K562 (cell line): ENCODE measurements around the gene PRPSAP2. TPM values are rescaled to one million over a fixed set of nuclear protein-coding genes. Genes with fewer than 3 reads are reported as not detected.

Source experiments
- DDX20 ChIP-seq: fragments of 450-650 bp; IDR thresholded peaks from 2 replicates; pipeline ENCODE4 v1.6.1; 2016; ENCODE audit warnings: missing genetic modification characterization, low read depth, mild to moderate bottlenecking, missing compliant biosample characterization, moderate library complexity
- FOXM1 ChIP-seq, 2 experiments: fragments of 450-650 bp in 1 of 2; sonication (generic) in 1 of 2; formaldehyde crosslinking in 1 of 2; IDR thresholded peaks; 2 replicates each; pipeline versions ENCODE4 v1.6.1 to v1.9.0; 2017 to 2022; ENCODE audit warnings: low read depth in 2 of 2, mild to moderate bottlenecking in 2 of 2, missing genetic modification reagents in 1 of 2, moderate library complexity in 1 of 2
- HMGN3 ChIP-seq: IDR thresholded peaks from 2 replicates; pipeline ENCODE4 v1.6.1; 2011; ENCODE audit warnings: borderline replicate concordance, low read depth, mild to moderate bottlenecking, mixed read lengths, low read length; ENCODE audit not compliant: insufficient read length; ENCODE audit errors: extremely low read depth
- RUNX1 ChIP-seq: sonication (generic); IDR thresholded peaks from 2 replicates; pipeline ENCODE4 v1.6.1; 2016; ENCODE audit warnings: antibody characterized with exemption, low read depth
- XRCC4 ChIP-seq: IDR thresholded peaks from one replicate; pipeline ENCODE4 v1.6.1; 2011; ENCODE audit not compliant: insufficient read depth, insufficient read length; ENCODE audit errors: extremely low read depth
- ZBTB17 ChIP-seq: fragments of 450-650 bp; formaldehyde crosslinking; IDR thresholded peaks from 2 replicates; pipeline ENCODE4 v1.4.0; 2020; ENCODE audit warnings: mild to moderate bottlenecking
- ZNF224 ChIP-seq: sonication (generic); formaldehyde crosslinking; IDR thresholded peaks from 2 replicates; pipeline ENCODE4 v1.8.0; 2022; ENCODE audit warnings: mild to moderate bottlenecking, missing genetic modification reagents
- polyA plus RNA-seq, 8 experiments: library from polyadenylated mRNA; depleted of rRNA in 4 of 8; stranded (reverse) in 5 of 8; unstranded in 3 of 8; fragments of >200 nt; fragmentation: Nextera tagmentation in 2 of 8; fragmentation: Illumina TruSeq in 1 of 8; extraction: Ambion mirVana in 2 of 8; extraction: Trizol in 1 of 8; gene quantifications; 2 replicates each; pipeline versions ENCODE4 v1.2.1 to v1.2.3, GENCODE V29; 2011 to 2014; ENCODE audit warnings: inconsistent platforms in 1 of 8, missing spikeins in 1 of 8
- total RNA-seq, 7 experiments: library from RNA; depleted of rRNA in 6 of 7; stranded (reverse); fragments of >200 nt in 6 of 7; fragmentation: Illumina TruSeq in 2 of 7; extraction: Trizol in 2 of 7; gene quantifications; 2 replicates each; pipeline versions ENCODE4 v1.2.1 to v1.2.3, GENCODE V29; 2011 to 2021; ENCODE audit warnings: low replicate concordance in 1 of 7
- TF ChIP-seq, protein P1 (sequence below): fragments of 450-650 bp; IDR thresholded peaks from 2 replicates; pipeline ENCODE4 v1.6.1; 2018; ENCODE audit warnings: mild to moderate bottlenecking, low read depth; ENCODE audit not compliant: partially characterized antibody
- TF ChIP-seq, protein P2 (sequence below), 2 experiments: fragments of 150-350 bp in 1 of 2; IDR thresholded peaks; 2 replicates each; pipeline ENCODE4 v1.6.1; 2012 to 2016; ENCODE audit warnings: low read depth in 2 of 2, low read length in 2 of 2, mild to moderate bottlenecking in 1 of 2, moderate library complexity in 1 of 2
- TF ChIP-seq, protein P3 (sequence below): fragments of 250-450 bp; sonication (Bioruptor Pico); IDR thresholded peaks from 2 replicates; pipeline ENCODE4 v1.5.0; 2021; ENCODE audit warnings: mild to moderate bottlenecking, moderate library complexity
- TF ChIP-seq, protein P4 (sequence below): fragments of 250-450 bp; sonication (Bioruptor Pico); IDR thresholded peaks from 2 replicates; pipeline ENCODE4 v1.5.0; 2020; ENCODE audit warnings: mild to moderate bottlenecking
- TF ChIP-seq, protein P5 (sequence below): fragments of 450-650 bp; formaldehyde crosslinking; IDR thresholded peaks from 2 replicates; pipeline ENCODE4 v1.4.0; 2020; ENCODE audit warnings: mild to moderate bottlenecking, moderate library complexity

PRPSAP2 gene
- total and polyA plus RNA-seq, 9 of the 15 experiments (the other 6 are each of a cell fraction or from before 2014, with no cell fraction given): 15.5 to 56.7 (median 35.7) TPM

DNA sequence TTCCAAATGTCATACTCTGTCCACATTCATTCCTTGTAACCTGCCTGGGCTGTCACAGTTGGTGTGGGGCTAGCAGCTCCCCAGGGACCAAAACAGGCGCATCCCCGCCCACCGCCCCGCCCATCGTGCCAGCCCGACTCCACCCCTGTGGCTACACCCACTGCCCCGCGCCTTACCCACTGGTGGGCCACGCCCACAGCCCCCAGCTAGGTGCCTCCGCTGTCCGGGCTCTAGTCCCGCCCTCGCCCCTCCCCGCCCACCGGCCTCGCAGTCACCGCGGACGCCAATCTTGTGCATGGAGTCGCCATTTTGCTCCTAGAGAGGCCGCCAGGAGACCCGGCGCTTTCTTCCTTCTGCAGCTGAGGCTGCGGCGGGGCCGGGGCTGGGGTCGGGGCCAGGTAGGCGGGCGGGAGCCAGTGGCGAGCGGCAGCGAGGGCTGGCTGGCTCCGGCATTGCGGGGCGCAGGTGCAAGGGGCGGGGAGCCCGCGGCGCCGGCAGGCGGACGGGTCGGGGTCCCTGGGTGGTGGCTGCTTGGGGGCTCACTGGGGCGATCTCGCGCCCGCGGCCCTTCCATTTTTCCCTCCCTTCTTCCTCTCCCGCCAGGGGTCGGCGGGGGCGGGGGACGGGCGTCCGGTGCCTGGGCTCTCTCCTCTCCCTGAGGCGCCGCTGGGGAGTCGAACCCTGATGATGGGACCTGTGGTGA is at the start of gene PRPSAP2 (continued):
- TF ChIP-seq FOXM1 (IDR thresholded peaks at IDR 0.05; ENCODE audit: low read depth) (no peak), FOXM1 (CRISPR knock-in tag; IDR thresholded peaks at IDR 0.05; ENCODE audit: low read depth) (no peak), HMGN3 (no peak), RUNX1 (no peak), ZBTB17 (CRISPR knock-in tag) (no peak), XRCC4 (no peak), DDX20 (tag) (no peak), ZNF224 (no peak)
- TF ChIP-seq, protein P1, sequence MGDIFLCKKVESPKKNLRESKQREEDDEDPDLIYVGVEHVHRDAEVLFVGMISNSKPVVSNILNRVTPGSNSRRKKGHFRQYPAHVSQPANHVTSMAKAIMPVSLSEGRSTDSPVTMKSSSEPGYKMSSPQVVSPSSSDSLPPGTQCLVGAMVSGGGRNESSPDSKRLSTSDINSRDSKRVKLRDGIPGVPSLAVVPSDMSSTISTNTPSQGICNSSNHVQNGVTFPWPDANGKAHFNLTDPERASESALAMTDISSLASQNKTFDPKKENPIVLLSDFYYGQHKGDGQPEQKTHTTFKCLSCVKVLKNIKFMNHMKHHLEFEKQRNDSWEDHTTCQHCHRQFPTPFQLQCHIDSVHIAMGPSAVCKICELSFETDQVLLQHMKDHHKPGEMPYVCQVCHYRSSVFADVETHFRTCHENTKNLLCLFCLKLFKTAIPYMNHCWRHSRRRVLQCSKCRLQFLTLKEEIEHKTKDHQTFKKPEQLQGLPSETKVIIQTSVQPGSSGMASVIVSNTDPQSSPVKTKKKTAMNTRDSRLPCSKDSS: no peak
- TF ChIP-seq, protein P2, sequence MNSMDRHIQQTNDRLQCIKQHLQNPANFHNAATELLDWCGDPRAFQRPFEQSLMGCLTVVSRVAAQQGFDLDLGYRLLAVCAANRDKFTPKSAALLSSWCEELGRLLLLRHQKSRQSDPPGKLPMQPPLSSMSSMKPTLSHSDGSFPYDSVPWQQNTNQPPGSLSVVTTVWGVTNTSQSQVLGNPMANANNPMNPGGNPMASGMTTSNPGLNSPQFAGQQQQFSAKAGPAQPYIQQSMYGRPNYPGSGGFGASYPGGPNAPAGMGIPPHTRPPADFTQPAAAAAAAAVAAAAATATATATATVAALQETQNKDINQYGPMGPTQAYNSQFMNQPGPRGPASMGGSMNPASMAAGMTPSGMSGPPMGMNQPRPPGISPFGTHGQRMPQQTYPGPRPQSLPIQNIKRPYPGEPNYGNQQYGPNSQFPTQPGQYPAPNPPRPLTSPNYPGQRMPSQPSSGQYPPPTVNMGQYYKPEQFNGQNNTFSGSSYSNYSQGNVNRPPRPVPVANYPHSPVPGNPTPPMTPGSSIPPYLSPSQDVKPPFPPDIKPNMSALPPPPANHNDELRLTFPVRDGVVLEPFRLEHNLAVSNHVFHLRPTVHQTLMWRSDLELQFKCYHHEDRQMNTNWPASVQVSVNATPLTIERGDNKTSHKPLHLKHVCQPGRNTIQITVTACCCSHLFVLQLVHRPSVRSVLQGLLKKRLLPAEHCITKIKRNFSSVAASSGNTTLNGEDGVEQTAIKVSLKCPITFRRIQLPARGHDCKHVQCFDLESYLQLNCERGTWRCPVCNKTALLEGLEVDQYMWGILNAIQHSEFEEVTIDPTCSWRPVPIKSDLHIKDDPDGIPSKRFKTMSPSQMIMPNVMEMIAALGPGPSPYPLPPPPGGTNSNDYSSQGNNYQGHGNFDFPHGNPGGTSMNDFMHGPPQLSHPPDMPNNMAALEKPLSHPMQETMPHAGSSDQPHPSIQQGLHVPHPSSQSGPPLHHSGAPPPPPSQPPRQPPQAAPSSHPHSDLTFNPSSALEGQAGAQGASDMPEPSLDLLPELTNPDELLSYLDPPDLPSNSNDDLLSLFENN (IDR thresholded peaks at IDR 0.05; ENCODE audit: low read depth in 2 of 2, low read length in 2 of 2): no peak
- TF ChIP-seq, protein P3, sequence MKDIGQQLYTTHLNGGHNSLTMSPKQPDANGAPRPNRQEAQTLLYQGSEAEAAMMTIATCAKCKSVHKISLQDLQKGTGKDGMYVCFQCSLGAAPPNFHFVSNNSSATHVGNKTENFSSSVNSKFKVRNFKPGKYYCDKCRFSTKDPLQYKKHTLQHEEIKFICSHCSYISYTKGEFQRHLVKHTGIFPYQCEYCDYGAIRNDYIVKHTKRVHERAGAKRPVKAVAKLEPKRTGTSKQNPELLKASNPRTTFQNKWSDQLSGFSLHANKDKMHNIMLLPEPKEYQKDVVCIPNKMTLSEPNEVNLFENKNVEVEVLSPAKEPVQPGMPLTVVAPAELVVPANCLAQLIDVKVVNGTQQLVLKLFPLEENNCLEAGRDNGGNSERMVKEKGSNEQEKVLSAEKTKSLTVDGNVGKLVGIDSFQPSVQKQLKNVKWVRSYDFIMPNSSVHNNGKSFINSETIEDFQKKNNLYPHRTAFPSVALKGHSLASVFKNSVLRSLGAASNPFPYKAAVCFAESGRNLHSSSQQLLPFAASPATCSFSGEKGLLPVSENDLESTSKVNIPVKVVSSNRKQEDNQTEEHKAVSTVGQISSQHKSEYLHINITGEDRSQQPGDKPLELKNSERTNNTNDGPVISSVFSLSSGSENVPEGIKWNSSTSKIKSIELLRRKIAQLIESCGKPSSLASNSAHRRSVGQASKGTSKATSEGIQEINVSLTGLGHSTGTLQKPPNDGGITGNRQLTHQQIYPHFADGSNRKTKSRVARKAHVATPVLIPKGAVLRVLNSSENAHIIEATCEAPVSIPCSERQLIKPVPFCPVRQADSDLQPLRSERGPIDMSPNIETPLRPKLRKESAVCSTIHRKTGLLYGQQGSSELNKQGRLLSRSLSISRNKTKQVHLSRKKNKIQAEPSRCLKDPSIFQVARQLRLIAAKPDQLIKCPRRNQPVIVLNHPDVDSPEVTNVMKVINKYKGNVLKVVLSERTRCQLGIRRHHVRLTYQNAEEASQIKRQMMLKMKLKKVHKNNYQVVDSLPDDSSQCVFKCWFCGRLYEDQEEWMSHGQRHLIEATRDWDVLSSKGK (CRISPR knock-in tag): no peak
- TF ChIP-seq, protein P4, sequence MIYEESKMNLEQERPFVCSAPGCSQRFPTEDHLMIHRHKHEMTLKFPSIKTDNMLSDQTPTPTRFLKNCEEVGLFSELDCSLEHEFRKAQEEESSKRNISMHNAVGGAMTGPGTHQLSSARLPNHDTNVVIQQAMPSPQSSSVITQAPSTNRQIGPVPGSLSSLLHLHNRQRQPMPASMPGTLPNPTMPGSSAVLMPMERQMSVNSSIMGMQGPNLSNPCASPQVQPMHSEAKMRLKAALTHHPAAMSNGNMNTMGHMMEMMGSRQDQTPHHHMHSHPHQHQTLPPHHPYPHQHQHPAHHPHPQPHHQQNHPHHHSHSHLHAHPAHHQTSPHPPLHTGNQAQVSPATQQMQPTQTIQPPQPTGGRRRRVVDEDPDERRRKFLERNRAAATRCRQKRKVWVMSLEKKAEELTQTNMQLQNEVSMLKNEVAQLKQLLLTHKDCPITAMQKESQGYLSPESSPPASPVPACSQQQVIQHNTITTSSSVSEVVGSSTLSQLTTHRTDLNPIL (CRISPR knock-in tag): no peak
- TF ChIP-seq, protein P5, sequence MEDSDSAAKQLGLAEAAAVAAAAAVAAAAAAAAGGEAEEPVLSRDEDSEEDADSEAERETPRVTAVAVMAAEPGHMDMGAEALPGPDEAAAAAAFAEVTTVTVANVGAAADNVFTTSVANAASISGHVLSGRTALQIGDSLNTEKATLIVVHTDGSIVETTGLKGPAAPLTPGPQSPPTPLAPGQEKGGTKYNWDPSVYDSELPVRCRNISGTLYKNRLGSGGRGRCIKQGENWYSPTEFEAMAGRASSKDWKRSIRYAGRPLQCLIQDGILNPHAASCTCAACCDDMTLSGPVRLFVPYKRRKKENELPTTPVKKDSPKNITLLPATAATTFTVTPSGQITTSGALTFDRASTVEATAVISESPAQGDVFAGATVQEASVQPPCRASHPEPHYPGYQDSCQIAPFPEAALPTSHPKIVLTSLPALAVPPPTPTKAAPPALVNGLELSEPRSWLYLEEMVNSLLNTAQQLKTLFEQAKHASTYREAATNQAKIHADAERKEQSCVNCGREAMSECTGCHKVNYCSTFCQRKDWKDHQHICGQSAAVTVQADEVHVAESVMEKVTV (CRISPR knock-in tag): no peak
